GM19438 (cell line): ENCODE data around the gene ARMC5.
"Not testable (repeated sequence)": the region's sequence is repeated elsewhere in the genome, so short reads cannot be mapped to it uniquely, and the experiment has no call there.

Experiments
- ATAC-seq: cut with Tn5 transposase; IDR thresholded peaks from one replicate; pipeline ENCODE4 v1.9.1; 2021; ENCODE audit warnings: low read depth; ENCODE audit not compliant: unreplicated experiment

ARMC5 gene

GRCh38 chr16:31430380-31431052 lies 28.8 kb upstream of the ARMC5 start:
- ATAC-seq: no peak

GRCh38 chr16:31435341-31436220 lies 23.7 kb upstream of the ARMC5 start:
- no peak for ATAC-seq

GRCh38 chr16:31436221-31437045 lies 22.9 kb upstream of the ARMC5 start:
- ATAC-seq: no peak

GRCh38 chr16:31438414-31438813 lies 20.9 kb upstream of the ARMC5 start:
- ATAC-seq: no peak

- ATAC-seq: not testable (repeated sequence)
Observed at GRCh38 chr16:31439023-31439422, 20.3 kb upstream of the ARMC5 start.

- no peak for ATAC-seq
Observed at GRCh38 chr16:31439519-31439918, 19.8 kb upstream of the ARMC5 start.

GRCh38 chr16:31440516-31441184 lies 18.7 kb upstream of the ARMC5 start:
- no peak for ATAC-seq

- ATAC-seq: no peak
Observed at GRCh38 chr16:31441956-31442355, 17.3 kb upstream of the ARMC5 start.

- ATAC-seq: not testable (repeated sequence)
Observed at GRCh38 chr16:31445931-31446330, 13.4 kb upstream of the ARMC5 start.

GRCh38 chr16:31451201-31451600 lies 8.1 kb upstream of the ARMC5 start:
- ATAC-seq: no peak

- no peak for ATAC-seq
Observed at GRCh38 chr16:31451681-31452351, 7.5 kb upstream of the ARMC5 start.

GRCh38 chr16:31452631-31453106 lies 6.6 kb upstream of the ARMC5 start:
- no peak for ATAC-seq

- no peak for ATAC-seq
Observed at GRCh38 chr16:31453255-31454204, 5.8 kb upstream of the ARMC5 start.

GRCh38 chr16:31455601-31456314 lies 3.5 kb upstream of the ARMC5 start:
- no peak for ATAC-seq

GRCh38 chr16:31456988-31457360 lies 2.3 kb upstream of the ARMC5 start:
- ATAC-seq: no peak

GRCh38 chr16:31458073-31458843 lies 1.0 kb upstream of the ARMC5 start:
- peak; percentile 24 for ATAC-seq
